GM12892 (cell line): Measurements from ENCODE around the gene IMMP2L.

Source experiments
- POLR2A ChIP-seq: IDR thresholded peaks from 2 replicates; pipeline ENCODE4 v1.6.1; 2011; ENCODE audit warnings: low read depth, low read length, control low read depth
- POLR2AphosphoS5 ChIP-seq: IDR thresholded peaks from 2 replicates; pipeline ENCODE4 v1.6.1; 2011; ENCODE audit warnings: low read depth, low read length, control low read depth
- TAF1 ChIP-seq: IDR thresholded peaks from 2 replicates; pipeline ENCODE4 v1.6.1; 2011; ENCODE audit warnings: low read depth, mild to moderate bottlenecking, control low read depth, low read length, borderline replicate concordance

DNA sequence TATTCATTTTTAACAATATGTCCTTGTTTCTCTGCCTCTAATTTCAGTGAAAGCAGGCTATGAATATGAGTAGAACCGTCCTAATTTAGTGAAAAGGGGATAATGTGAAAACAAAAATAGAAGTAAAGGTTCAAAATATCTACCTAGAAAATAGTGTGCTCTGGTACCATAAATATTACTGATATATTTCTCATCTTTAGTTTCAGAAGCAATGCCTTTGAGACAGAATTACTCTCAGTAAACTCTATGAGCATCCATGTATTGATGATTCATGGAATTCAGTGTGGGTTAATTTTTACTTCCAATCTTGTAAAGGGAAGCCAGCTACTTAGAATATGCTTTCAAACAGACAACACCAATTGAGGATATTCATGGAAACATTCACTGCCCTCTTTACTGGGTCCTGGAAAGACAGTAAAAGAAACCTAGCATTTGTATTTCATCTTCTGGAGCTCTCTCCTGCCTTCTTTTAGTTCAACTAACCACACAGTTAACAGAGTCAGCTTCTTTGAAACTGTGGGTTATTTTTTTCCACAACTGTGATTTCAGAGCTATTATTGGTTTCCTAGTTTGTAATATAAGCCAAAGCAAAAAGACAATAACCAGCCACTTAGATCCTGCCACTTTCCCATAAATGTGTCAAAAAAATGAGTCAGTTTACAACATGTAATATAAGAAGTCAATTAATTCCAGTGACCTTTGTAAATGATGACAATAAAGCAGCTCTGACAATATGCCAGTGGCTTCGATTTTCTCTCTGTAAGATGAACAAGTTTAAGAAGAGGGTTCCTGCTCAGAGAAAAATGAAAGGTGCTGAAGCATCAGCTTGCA, 469.7 kb downstream of the IMMP2L start:
- TF ChIP-seq POLR2A (no peak), TAF1 (no peak), POLR2AphosphoS5 (no peak)
